ENCODE measurements around the gene CRACDL.

The CRACDL gene

GRCh38 chr2:98931596-98931995 is 4.4 kb downstream of the CRACDL start:
- Histone ChIP-seq H3K4me2 (ENCODE audit: low read depth, low read length, poor library complexity, severe bottlenecking) (no peak overlapping the region), H3K36me3 (ENCODE audit: low read length) (no peaks in the 10 kb centered on the region), H3K9ac (ENCODE audit: low read length) (no peak overlapping the region), H3K79me2 (ENCODE audit: insufficient read depth, low read length) (no peaks in the 10 kb centered on the region), H3F3A (ENCODE audit: insufficient read depth) (no peaks in the 10 kb centered on the region), H4K20me1 (ENCODE audit: low read depth, low read length) (no peaks in the 10 kb centered on the region), H3K27me3 (ENCODE audit: low read length) (no peaks in the 10 kb centered on the region), H3K9me3 (ENCODE audit: insufficient read depth, low read length) (no peaks in the 10 kb centered on the region), H3K9me2 (replicated peaks; ENCODE audit: insufficient read depth, low read length) (no peaks in the 10 kb centered on the region), H2AFZ (ENCODE audit: low read depth, low read length, severe bottlenecking) (no peak overlapping the region), H3K4me3 (ENCODE audit: insufficient read depth, low read length, poor library complexity, severe bottlenecking) (no peak overlapping the region), H3K27ac (ENCODE audit: low read depth, low read length) (no peak overlapping the region)
- TF ChIP-seq, protein P1, sequence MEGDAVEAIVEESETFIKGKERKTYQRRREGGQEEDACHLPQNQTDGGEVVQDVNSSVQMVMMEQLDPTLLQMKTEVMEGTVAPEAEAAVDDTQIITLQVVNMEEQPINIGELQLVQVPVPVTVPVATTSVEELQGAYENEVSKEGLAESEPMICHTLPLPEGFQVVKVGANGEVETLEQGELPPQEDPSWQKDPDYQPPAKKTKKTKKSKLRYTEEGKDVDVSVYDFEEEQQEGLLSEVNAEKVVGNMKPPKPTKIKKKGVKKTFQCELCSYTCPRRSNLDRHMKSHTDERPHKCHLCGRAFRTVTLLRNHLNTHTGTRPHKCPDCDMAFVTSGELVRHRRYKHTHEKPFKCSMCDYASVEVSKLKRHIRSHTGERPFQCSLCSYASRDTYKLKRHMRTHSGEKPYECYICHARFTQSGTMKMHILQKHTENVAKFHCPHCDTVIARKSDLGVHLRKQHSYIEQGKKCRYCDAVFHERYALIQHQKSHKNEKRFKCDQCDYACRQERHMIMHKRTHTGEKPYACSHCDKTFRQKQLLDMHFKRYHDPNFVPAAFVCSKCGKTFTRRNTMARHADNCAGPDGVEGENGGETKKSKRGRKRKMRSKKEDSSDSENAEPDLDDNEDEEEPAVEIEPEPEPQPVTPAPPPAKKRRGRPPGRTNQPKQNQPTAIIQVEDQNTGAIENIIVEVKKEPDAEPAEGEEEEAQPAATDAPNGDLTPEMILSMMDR (IDR thresholded peaks at IDR 0.05; ENCODE audit: insufficient read depth, low read length, poor library complexity, severe bottlenecking) = no peak
- no peak for TF ChIP-seq EZH2phosphoT487 (conservative IDR thresholded peaks at IDR 0.05; ENCODE audit: low read length)

GRCh38 chr2:98929920-98930319 is 6.1 kb downstream of the CRACDL start:
- H3F3A ChIP-seq (ENCODE audit: insufficient read depth) = no peaks in the 10 kb centered on the region
- H3K4me2 ChIP-seq (ENCODE audit: low read depth, low read length, poor library complexity, severe bottlenecking) = no peak overlapping the region
- H3K36me3 ChIP-seq (ENCODE audit: low read length) = no peaks in the 10 kb centered on the region
- no peaks in the 10 kb centered on the region for H4K20me1 ChIP-seq (ENCODE audit: low read depth, low read length)
- H3K9me2 ChIP-seq (replicated peaks; ENCODE audit: insufficient read depth, low read length) = no peaks in the 10 kb centered on the region
- H3K79me2 ChIP-seq (ENCODE audit: insufficient read depth, low read length) = no peaks in the 10 kb centered on the region
- H2AFZ ChIP-seq (ENCODE audit: low read depth, low read length, severe bottlenecking) = no peak overlapping the region
- H3K27me3 ChIP-seq (ENCODE audit: low read length) = no peaks in the 10 kb centered on the region
- TF ChIP-seq EZH2phosphoT487 (conservative IDR thresholded peaks at IDR 0.05; ENCODE audit: low read length) = no peak
- TF ChIP-seq, protein P1 (IDR thresholded peaks at IDR 0.05; ENCODE audit: insufficient read depth, low read length, poor library complexity, severe bottlenecking) = no peak
- no peak overlapping the region for H3K4me3 ChIP-seq (ENCODE audit: insufficient read depth, low read length, poor library complexity, severe bottlenecking)
- no peak overlapping the region for H3K27ac ChIP-seq (ENCODE audit: low read depth, low read length)
- H3K9ac ChIP-seq (ENCODE audit: low read length) = no peak overlapping the region
- no peaks in the 10 kb centered on the region for H3K9me3 ChIP-seq (ENCODE audit: insufficient read depth, low read length)

- no peak overlapping the region for H3K9ac ChIP-seq (ENCODE audit: low read length)
- H3K9me2 ChIP-seq (replicated peaks; ENCODE audit: insufficient read depth, low read length) = no peaks in the 10 kb centered on the region
- H3K4me2 ChIP-seq (ENCODE audit: low read depth, low read length, poor library complexity, severe bottlenecking) = no peak overlapping the region
- H3K27ac ChIP-seq (ENCODE audit: low read depth, low read length) = no peak overlapping the region
- no peak overlapping the region for H2AFZ ChIP-seq (ENCODE audit: low read depth, low read length, severe bottlenecking)
- no peak overlapping the region for H3K4me3 ChIP-seq (ENCODE audit: insufficient read depth, low read length, poor library complexity, severe bottlenecking)
- H3K36me3 ChIP-seq (ENCODE audit: low read length) = no peaks in the 10 kb centered on the region
- no peaks in the 10 kb centered on the region for H3K9me3 ChIP-seq (ENCODE audit: insufficient read depth, low read length)
- no peaks in the 10 kb centered on the region for H3K27me3 ChIP-seq (ENCODE audit: low read length)
- no peak for TF ChIP-seq EZH2phosphoT487 (conservative IDR thresholded peaks at IDR 0.05; ENCODE audit: low read length)
- TF ChIP-seq, protein P1 (IDR thresholded peaks at IDR 0.05; ENCODE audit: insufficient read depth, low read length, poor library complexity, severe bottlenecking) = no peak
- H3K79me2 ChIP-seq (ENCODE audit: insufficient read depth, low read length) = no peaks in the 10 kb centered on the region
- H4K20me1 ChIP-seq (ENCODE audit: low read depth, low read length) = no peaks in the 10 kb centered on the region
- H3F3A ChIP-seq (ENCODE audit: insufficient read depth) = no peaks in the 10 kb centered on the region
Measured at GRCh38 chr2:98928242-98928641, 7.8 kb downstream of the CRACDL start.
